Activated CD8-positive, alpha-beta memory T cell treated with anti-CD3 and anti-CD28 coated beads, Interleukin-2, amount 50 U/mL, for 48 hours (primary cell): ENCODE data around the gene CD80.
"Not testable (repeated sequence)": the region's sequence is repeated elsewhere in the genome, so short reads cannot be mapped to it uniquely, and the experiment has no call there.

Source experiments
- DNase-seq: peaks from one replicate; pipeline ENCODE4 v3.0.0-alpha.2; 2020

CD80 gene

GRCh38 chr3:119559441-119559963 lies at the start of gene CD80:
Gene CD80 (minus strand): TSS chr3:119559614. CDS start chr3:119557728, 1,886 bp downstream.
- peak; percentile 72 for DNase-seq

- no peak for DNase-seq
Observed at GRCh38 chr3:119608405-119609000, 49.1 kb upstream of the CD80 start.

- DNase-seq = no peak
Observed at GRCh38 chr3:119604878-119605277, 45.5 kb upstream of the CD80 start.

GRCh38 chr3:119602676-119603075 lies 43.3 kb upstream of the CD80 start:
- DNase-seq = no peak

- no peak for DNase-seq
Observed at GRCh38 chr3:119601154-119601553, 41.7 kb upstream of the CD80 start.

- DNase-seq = no peak
Observed at GRCh38 chr3:119600732-119601131, 41.3 kb upstream of the CD80 start.

GRCh38 chr3:119599558-119600174 lies 40.3 kb upstream of the CD80 start:
- DNase-seq = no peak

GRCh38 chr3:119598410-119599098 lies 39.1 kb upstream of the CD80 start:
- no peak for DNase-seq

GRCh38 chr3:119597548-119598288 lies 38.3 kb upstream of the CD80 start, which contains the start of gene PLA1A:
Gene PLA1A (plus strand): TSS chr3:119597885. CDS start chr3:119597914, 29 bp downstream.
- no peak for DNase-seq

- no peak for DNase-seq
Observed at GRCh38 chr3:119596398-119596797, 37.0 kb upstream of the CD80 start.

GRCh38 chr3:119595639-119596334 lies 36.4 kb upstream of the CD80 start:
- DNase-seq = no peak

GRCh38 chr3:119594929-119595328 lies 35.5 kb upstream of the CD80 start:
- DNase-seq = not testable (repeated sequence)

- no peak for DNase-seq
Observed at GRCh38 chr3:119594066-119594465, 34.7 kb upstream of the CD80 start.

- no peak for DNase-seq
Observed at GRCh38 chr3:119592861-119593260, 33.4 kb upstream of the CD80 start.

- no peak for DNase-seq
Observed at GRCh38 chr3:119590706-119591105, 31.3 kb upstream of the CD80 start.

GRCh38 chr3:119589102-119589773 lies 29.8 kb upstream of the CD80 start:
- DNase-seq = no peak

- no peak for DNase-seq
Observed at GRCh38 chr3:119588112-119588511, 28.7 kb upstream of the CD80 start.

- DNase-seq = no peak
Observed at GRCh38 chr3:119586733-119587172, 27.3 kb upstream of the CD80 start.

- no peak for DNase-seq
Observed at GRCh38 chr3:119585856-119586570, 26.6 kb upstream of the CD80 start.

GRCh38 chr3:119585208-119585607 lies 25.8 kb upstream of the CD80 start:
- no peak for DNase-seq

GRCh38 chr3:119582178-119582577 lies 22.8 kb upstream of the CD80 start:
- DNase-seq = no peak
